HL-60/S4 treated with retinoic acid at 250 ng/mL for 4 days and 3 days (cell line): ENCODE data around the gene METTL2A.
"Not testable (repeated sequence)": the region's sequence is repeated elsewhere in the genome, so short reads cannot be mapped to it uniquely, and the experiment has no call there.

Experiments
- in situ Hi-C: fragments of 300-500 bp; cut with MboI; formaldehyde crosslinking; loops from 2 replicates; pipeline ENCODE4 v1.7.0; 2022; ENCODE audit warnings: low sequenced_read_pairs

METTL2A gene, protein sequence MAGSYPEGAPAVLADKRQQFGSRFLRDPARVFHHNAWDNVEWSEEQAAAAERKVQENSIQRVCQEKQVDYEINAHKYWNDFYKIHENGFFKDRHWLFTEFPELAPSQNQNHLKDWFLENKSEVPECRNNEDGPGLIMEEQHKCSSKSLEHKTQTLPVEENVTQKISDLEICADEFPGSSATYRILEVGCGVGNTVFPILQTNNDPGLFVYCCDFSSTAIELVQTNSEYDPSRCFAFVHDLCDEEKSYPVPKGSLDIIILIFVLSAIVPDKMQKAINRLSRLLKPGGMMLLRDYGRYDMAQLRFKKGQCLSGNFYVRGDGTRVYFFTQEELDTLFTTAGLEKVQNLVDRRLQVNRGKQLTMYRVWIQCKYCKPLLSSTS

GRCh38 chr17:62423647-62424461, at the start of gene METTL2A:
Gene METTL2A, plus strand, starts transcription at chr17:62423897. Its CDS starts 6 bp downstream, at chr17:62423903.
- in situ Hi-C loops: not testable (repeated sequence)

GRCh38 chr17:62380253-62380652, 43.4 kb upstream of the METTL2A start, which contains the start of gene EFCAB3:
Gene EFCAB3, plus strand, starts transcription at chr17:62380553. Its CDS starts 2,427 bp downstream, at chr17:62382980.
- in situ Hi-C loops: no loop called here

DNA sequence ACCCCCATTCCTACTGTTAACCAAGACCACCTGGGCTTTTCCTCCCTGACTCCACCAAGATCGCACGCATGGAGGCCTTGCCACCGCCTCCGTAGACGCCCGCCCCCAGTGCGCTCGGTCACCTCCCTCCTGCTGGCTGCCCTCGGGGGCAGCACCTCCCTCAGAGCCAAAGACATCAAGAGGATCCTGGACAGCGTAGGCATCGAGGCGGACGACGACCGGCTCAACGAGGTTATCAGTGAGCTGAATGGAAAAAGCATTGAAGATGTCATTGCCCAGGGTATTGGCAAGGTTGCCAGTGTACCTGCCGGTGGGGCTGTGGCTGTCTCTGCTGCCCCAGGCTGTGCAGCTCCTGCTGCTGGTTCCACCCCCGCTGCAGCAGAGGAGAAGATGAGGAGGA, 42.1 kb upstream of the METTL2A start:
- in situ Hi-C loops: no loop called here

DNA sequence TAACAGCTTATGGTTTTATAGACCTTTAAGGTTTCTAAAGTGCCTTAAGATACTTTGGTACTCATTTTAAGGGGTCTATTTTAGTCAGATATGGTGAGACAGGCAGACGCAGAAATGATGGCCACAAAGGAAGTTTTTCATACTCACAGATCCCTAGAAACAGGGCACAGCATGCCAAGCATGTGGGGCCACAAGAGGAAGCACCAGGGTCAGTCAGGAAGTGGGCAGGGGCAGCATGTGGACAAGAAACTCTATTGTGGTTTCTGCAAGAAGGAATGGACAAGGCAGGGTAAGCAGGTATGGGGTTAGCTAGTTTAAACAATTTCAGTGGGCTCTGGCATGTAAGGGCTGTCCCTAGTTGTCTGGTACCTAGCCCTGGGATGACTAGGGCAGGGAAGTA, 34.8 kb upstream of the METTL2A start:
- in situ Hi-C loops: no loop called here

GRCh38 chr17:62392908-62393307, 30.8 kb upstream of the METTL2A start:
- in situ Hi-C loops: no loop called here

- in situ Hi-C loops: no loop called here
These were observed 24.8 kb upstream of the METTL2A start for GRCh38 chr17:62398891-62399290.

DNA sequence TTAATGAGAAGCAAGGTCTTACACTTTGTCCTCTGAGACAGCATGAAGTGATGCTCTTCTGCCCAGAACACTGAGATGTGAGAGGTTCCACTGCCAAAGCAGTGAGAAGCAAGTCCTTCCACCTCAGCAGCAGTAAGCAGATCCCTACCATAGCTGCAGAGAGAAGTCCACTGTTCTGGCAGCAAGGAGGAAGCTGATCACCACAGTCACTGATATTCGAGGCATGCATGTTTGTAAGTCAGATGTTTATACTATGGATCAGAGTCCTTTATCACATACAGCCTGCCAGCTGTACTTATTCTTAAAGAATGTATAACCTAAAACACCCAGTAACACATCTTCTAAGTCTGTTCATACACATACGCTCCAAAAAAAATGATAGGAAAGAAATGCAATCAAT, 18.2 kb upstream of the METTL2A start:
- in situ Hi-C loops: no loop called here

- in situ Hi-C loops: not testable (repeated sequence)
These were observed 10.6 kb upstream of the METTL2A start for GRCh38 chr17:62413090-62413489.

DNA sequence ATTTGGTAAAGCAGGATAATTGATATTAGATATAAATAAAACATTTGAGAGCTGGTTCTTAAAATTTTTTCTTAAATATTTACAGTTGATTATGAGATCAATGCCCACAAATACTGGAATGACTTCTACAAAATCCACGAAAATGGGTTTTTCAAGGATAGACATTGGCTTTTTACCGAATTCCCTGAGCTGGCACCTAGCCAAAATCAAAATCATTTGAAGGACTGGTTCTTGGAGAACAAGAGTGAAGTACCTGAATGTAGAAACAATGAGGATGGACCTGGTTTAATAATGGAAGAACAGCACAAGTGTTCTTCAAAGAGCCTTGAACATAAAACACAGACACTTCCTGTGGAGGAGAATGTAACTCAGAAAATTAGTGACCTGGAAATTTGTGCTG, 2.5 kb downstream of the METTL2A start:
- in situ Hi-C loops: not testable (repeated sequence)

DNA sequence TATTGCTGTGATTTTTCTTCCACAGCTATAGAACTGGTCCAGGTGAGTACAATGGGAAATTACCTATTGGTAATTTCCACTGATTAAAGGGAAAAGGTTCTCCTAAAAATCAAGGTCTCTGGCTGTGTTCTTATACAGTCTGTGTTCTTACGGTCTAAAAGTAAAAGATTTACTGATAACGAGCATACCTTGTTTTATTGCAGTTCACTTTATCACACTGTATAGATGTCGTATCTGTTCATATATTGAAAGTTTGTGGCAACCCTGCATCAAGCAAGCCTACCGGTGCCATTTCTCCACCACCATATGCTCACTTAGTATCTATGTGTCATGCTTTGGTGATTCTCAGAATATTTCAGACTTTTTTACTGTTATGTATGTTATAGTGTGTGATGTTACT, 11.6 kb downstream of the METTL2A start:
- in situ Hi-C loops: not testable (repeated sequence)

DNA sequence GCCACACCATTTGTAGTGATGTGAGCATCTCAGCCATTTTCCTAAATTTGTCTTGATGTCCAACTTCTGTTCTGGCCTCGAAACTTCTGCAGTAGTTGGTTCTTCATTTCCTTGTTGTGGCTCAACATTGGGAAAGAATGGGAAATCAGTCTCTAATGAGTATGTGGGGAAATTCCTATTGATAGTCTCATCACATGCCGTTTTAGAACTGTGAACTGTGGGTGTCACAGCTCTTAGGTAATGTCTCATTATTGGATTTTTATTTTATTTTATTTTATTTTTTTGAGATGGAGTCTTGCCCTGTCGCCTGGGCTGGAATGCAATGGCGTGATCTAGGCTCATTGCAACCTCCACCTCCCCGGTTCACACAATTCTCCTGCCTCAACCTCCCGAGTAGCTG, 17.5 kb downstream of the METTL2A start:
- in situ Hi-C loops: not testable (repeated sequence)

GRCh38 chr17:62444063-62444462, 20.4 kb downstream of the METTL2A start:
- in situ Hi-C loops: no loop called here

DNA sequence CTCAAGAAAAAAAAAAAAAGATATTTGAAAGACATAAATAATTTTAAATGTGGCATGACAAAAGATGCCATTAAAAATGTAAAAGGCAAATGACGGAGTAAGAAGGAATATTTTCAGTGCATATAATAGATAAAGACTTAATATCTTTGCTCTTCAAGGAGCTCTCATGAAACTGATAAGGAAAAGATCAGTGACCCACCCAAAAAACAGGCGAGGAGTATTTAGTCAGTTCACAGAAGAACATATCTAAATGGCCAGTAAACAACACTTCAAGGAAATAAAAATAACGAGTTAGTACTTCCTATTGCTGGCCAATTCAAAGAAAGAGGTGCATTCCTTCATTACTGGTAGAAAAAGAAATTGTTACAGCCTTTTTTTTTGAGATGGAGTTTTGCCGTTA, 22.1 kb downstream of the METTL2A start:
- in situ Hi-C loops: not testable (repeated sequence)

DNA sequence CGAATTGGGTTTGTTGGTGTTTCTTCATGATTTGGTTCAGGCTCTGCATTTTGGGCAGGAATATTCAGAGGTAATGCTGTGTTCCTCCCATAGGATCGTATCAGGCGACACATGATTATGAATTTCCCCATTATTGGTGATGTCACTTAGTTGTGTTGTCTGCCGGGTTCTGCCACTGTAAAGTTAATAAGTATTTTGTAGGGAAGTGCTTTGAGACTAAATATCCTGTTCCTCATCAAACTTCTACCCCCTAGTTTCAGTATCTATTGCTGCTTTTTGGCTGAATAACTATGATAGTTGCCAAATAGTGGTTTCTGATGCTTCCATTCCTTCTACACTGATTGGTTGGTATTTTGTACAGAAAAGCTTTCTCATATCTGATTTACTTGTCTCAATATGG, 28.5 kb downstream of the METTL2A start:
- in situ Hi-C loops: not testable (repeated sequence)

DNA sequence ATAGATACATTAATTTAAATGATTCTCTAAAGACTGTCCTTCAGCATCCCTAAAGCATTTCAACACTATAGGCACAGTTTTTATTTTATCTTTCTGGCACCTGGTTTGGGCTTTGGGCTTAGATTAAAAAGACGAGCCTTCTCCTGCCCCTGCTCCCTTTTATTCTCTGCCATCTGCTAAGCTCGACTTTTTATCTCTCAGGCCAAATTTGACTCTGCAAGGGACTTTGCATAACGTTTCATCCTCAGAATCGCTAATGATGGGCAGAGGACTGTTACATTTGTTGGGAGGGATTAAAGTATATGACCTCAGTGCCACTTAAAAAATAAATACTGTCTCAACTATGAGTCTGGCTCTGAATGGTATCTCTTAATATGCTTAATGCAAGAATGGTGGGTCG, 29.3 kb downstream of the METTL2A start:
- in situ Hi-C loops: not testable (repeated sequence)

DNA sequence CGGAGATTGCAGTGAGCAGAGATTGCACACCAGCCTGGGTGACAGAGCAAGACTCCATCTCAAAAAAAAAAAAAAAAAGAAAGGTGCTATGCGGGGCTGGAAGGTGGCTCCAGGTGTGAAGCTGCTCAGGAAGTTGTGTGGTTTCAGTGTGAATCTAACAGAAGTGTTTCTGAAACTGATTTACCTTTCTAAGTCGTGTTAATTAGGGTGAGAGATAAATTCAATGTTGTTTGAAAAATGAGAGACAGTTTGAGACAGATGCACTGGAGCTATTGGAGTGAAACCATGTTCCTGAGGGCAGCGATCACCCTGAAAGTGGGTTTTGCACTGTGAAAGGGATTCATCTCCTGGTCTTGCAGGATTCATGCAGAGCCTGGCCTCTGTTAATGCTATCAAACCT, 30.0 kb downstream of the METTL2A start:
- in situ Hi-C loops: not testable (repeated sequence)

DNA sequence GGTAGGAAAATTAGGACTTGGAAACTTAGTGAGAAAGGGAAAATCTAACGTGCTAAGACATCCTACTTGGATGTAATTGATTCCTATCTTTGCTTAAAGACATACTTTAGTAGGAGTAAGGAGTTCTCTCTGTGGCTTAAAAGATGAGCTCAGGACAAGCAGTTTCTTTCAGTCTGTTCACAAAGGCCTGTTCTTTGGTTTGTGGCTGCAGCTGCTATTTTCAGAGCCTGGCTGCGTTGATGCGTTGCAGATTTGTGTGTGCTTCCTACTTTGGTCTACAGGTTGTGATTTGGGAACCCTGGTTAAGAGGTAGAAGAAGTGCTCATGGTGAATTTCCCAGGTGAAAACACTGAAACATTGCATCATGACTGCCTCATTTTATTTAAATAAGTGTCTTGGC, 30.4 kb downstream of the METTL2A start:
- in situ Hi-C loops: not testable (repeated sequence)

DNA sequence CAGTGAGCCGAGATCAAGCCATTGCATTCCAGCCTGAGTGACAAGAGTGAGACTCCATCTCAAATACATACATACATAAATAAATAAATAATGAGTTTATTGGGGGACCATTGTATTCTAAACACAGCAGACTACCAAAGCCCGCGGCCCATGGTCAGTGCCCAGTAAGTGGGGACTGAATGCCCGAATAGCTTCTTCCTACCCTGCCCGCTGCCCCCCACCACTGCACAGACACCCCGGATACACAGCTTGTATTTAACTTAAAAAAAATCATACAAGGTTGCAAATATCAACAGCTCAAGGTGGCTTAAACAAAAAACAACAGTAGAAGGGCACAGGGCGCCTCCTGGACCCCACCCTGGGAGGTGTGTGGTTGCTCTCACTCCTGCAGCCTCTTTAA, 32.3 kb downstream of the METTL2A start:
- in situ Hi-C loops: no loop called here

DNA sequence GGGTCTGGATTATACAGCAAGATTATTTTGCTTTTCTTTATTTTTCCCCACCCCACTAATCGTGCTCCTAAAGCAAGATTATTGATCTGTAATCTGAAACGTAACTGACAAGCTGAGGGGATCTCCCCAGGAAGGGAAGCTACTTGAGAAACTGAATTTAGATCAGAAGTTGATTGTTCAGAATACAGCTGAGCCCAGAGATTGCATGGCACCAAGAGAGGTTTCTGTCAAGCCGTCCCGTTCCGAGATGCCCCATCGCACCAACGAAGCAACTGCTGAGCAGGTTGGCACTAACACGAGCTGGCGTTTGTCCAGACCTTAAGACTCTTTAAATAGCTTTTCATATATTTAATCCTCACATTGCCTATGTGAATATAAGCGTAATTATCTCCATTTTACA, 34.8 kb downstream of the METTL2A start:
- in situ Hi-C loops: not testable (repeated sequence)

GRCh38 chr17:62464422-62464821, 40.7 kb downstream of the METTL2A start:
- in situ Hi-C loops: not testable (repeated sequence)

DNA sequence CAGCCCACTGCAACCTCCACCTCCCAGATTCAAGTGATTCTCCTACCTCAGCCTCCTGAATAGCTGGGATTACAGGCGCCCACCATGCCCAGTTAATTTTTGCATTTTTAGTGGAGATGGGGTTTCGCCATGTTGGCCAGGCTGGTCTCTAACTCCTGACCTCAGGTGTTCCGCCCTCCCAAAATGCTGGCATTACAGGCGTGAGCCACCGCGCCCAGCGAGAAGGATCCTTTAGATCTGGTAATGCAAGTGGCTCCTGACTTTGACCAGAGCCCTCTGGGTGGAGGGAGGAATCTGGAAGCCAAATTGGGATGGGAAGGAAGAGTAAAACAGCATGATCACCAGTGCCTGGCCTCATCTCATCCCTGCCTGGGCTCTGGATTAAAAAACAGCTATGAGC, 41.6 kb downstream of the METTL2A start:
- in situ Hi-C loops: not testable (repeated sequence)
